IPS DF 4.7 (cell line): ENCODE measurements around the gene BLNK.
"Not testable (repeated sequence)": the region's sequence is repeated elsewhere in the genome, so short reads cannot be mapped to it uniquely, and the experiment has no call there.

Experiments
- DNase-seq: peaks from one replicate; pipeline ENCODE4 v3.0.0-alpha.2; 2013; ENCODE audit warnings: low spot score; ENCODE audit errors: extremely low read depth

Gene BLNK

DNA sequence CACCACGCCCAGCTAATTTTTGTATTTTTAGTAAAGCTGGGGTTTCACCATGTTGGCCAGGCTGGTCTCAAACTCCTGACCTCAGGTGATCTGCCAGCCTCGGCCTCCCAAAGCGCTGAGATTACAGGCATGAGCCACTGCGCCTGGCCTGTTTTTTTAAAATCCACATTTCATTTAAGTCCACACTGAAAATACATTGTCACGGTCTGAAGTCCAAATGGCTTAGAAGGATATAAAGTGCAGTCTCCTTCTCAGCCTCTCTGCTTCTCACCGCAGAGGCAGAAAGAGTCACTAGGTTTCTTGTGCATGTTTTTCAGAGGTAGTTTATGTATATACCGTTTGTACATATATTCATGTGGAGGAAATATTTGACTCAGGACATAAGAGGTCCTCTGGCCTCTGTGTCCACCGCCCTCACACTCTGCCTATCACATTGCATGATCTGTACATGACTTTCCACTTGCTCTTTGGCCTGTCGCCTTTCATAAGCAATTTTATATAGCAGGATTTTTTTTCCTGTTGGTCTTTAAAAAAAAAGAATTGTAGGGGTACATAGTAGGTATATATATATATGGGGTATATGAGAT is 42.9 kb downstream of the BLNK start:
- DNase-seq, result no peak

GRCh38 chr10:96227206-96227605 is 44.2 kb downstream of the BLNK start:
- no peak for DNase-seq

- DNase-seq, result no peak
These were observed 46.2 kb downstream of the BLNK start for GRCh38 chr10:96225119-96225518.

DNA sequence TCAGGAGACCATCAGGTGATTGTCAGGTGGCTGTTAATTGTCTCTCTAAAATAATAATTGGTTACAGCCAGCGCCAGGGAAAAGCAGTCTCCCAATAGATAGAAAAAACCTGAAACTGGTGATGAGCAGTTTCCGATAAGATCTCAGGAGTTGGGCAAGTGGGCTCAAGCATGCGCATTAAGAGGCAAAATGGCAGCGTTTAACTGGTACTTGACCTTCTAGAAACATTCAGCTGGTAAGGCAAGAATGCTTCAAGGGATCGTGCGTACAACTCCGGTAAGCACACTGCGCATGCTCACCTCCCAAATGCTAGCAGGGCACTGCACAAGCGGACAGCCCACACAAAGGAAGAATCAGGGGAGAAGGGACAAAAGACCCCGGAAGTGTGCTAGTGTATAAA is 48.5 kb downstream of the BLNK start:
- no peak for DNase-seq

- peak; percentile 38 for DNase-seq
These were observed 48.9 kb downstream of the BLNK start for GRCh38 chr10:96222441-96222840.

- DNase-seq, result no peak
These were observed 52.5 kb downstream of the BLNK start for GRCh38 chr10:96218826-96219225.

- DNase-seq, result no peak
These were observed 53.7 kb downstream of the BLNK start for GRCh38 chr10:96217711-96218110.

DNA sequence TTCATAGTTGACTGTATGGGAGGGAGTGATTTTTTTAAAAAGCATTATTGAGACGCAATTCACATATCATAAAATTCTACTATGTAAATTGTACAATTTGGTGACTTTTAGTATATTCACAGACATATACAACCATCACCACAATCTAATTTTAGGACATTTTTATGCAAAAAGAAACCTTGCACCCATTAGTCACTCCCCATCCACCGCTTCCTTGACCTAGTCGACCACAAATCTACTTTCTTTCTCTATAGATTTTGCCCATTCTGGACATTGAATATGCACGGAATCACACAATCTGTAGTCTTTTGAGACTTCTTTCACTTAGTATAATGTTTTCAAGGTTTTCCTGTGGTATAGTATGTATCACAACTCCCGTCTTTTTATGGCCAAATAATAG is 54.6 kb downstream of the BLNK start:
- no peak for DNase-seq

GRCh38 chr10:96212911-96213310 is 58.5 kb downstream of the BLNK start:
- no peak for DNase-seq

- DNase-seq, result no peak
These were observed 59.6 kb downstream of the BLNK start for GRCh38 chr10:96211764-96212163.

- DNase-seq, result no peak
These were observed 62.4 kb downstream of the BLNK start for GRCh38 chr10:96208946-96209345.

- no peak for DNase-seq
These were observed 63.1 kb downstream of the BLNK start for GRCh38 chr10:96208271-96208670.

DNA sequence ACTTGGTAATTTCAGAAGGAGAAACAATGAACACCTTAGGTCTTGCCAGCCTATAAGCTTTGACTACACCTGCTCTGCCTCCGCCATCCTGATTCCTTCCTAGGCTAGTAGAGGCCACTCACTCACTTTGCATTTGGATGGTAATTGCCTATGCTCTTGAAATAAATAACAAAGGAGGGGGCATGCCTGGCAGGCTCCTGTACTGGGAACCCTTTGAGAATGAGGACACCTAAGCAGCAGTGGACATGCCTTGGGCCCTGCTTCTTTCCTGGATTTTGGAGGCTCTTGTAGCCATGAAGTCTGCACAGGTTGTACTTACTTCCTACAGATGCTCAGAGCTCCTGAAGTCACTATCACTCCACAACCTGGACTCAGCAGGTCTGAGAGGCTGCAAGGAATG is 65.8 kb downstream of the BLNK start:
- no peak for DNase-seq

DNA sequence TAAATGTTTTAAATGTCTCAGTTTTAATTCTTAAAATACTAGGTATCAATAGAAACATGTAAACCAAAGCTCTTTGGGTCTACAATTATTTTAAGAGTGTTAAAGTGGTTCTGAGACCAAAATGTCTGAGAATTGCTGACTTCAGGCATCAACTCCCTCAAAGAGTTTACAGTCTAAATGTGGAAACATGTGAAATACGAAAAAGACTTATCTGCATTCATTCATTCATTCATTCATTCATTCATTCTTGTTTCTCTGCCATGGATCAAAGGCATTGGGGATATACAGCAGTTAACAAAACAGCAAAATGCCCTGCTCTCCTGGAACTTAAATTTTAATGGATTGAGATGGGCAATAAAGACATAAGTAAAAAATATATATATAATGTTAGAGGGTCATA is 69.8 kb downstream of the BLNK start:
- no peak for DNase-seq

- not testable (repeated sequence) for DNase-seq
These were observed 81.9 kb downstream of the BLNK start for GRCh38 chr10:96189505-96189904.

DNA sequence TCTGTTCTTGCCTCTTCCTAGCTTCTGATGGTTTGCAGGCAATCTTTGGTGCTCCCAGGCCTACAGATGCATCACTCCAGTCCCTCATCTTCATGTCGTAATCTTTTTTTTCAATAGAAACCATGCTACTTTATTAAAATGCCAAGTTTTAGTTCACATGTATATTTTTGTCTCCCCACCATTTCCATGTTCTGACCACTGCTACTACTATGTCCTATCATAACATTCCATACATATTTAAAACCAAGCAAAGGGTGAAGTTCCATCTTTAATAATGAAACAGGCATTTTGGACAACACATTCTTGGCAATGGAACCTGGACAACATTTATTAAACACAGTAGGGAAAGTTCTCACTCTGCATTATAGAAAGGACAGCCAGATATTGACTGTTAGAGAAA is 82.5 kb downstream of the BLNK start:
- no peak for DNase-seq

DNA sequence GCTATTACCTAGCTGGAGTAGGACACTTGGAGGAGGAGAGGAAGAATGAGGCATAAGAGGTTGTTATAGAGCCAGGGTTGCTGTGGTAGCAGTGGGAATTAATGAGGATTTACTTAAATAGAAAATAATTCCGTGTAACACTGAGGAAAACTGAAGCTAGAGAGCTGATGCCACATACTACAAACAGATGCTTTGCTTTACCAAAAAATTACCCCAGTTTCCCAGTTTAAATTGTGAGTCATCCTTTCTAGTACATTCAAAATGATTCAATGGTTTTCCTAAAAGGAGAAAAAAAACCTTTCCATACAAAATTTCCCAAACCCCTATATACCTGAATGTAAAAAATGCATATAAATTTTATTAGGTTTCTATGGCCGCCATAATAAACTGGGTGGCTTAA is 82.9 kb downstream of the BLNK start:
- no peak for DNase-seq

- DNase-seq, result no peak
These were observed 94.4 kb downstream of the BLNK start for GRCh38 chr10:96176985-96177384.

DNA sequence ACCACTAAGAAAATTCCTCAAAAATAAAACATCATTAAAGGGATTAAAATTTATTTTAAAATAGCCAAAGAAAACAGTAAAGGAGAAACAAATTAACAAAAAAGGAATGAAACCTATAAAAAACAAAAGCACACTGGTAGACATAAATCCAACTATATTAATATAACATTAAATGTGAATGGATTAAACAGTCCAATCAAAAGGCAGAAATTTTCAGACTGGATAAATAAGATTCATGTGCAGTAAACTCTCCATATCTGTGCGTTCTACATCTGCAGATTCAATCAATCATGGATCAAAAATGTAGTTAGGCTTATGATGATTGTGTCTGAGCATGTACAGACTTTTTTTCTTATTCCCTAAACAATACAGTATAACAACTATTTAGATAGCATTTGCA is 98.7 kb downstream of the BLNK start:
- no peak for DNase-seq

GRCh38 chr10:96170230-96170629 is 101.1 kb downstream of the BLNK start:
- DNase-seq, result no peak

GRCh38 chr10:96168546-96168945 is 102.8 kb downstream of the BLNK start:
- DNase-seq, result no peak

- no peak for DNase-seq
These were observed 105.6 kb downstream of the BLNK start for GRCh38 chr10:96165726-96166125.

GRCh38 chr10:96153070-96153469 is 118.3 kb downstream of the BLNK start:
- no peak for DNase-seq

- DNase-seq, result no peak
These were observed 118.9 kb downstream of the BLNK start for GRCh38 chr10:96152437-96152836.
